Right renal pelvis (tissue), 4 donors: ENCODE results near the gene LUZP1. TPM values are rescaled to one million over a fixed set of nuclear protein-coding genes. Genes with fewer than 3 reads are reported as not detected.

Experiments used
- DNase-seq, 4 donors: peaks; one replicate each; pipeline ENCODE4 v3.0.0-alpha.2; 2013; ENCODE audit warnings: low read depth in 4 of 4, low spot score in 3 of 4, missing footprints in 1 of 4
- polyA plus RNA-seq, 4 donors: library from polyadenylated mRNA; unstranded; fragments of 120-200 nt; gene quantifications; one replicate each; pipeline ENCODE4 v1.2.1, GENCODE V29; 2013; ENCODE audit not compliant: insufficient read length in 4 of 4

LUZP1 gene
- polyA plus RNA-seq, 4 donors, result 29.6 to 36.9 (median 35.4) TPM

- DNase-seq, result no peak
These were observed 131.4 kb downstream of the LUZP1 start for GRCh38 chr1:23037081-23037740.

- no peak for DNase-seq
These were observed 132.7 kb downstream of the LUZP1 start for GRCh38 chr1:23035823-23036452.

Other genes starting within 250 kb of the LUZP1 start
- under 1 TPM in 1 of 4 donors, not detected in 3; 0.04 TPM for gene LACTBL1, start 196.0 kb downstream of the LUZP1 start, polyA plus RNA-seq
- gene TEX46, start 153.0 kb downstream of the LUZP1 start, polyA plus RNA-seq, result under 1 TPM in 1 of 4 donors, not detected in 3; 0.25 TPM
- 100 to 1,000 TPM; 124 to 133 (median 128) TPM for gene KDM1A, start 149.4 kb downstream of the LUZP1 start, polyA plus RNA-seq
- under 1 TPM; 0.21 to 0.44 (median 0.37) TPM for gene HTR1D, start 48.6 kb upstream of the LUZP1 start, polyA plus RNA-seq
- gene HNRNPR, start 175.4 kb upstream of the LUZP1 start, polyA plus RNA-seq, result 100 to 1,000 TPM; 243 to 286 (median 274) TPM
- 10 to 100 TPM; 27.9 to 44.4 (median 36.3) TPM for gene ZNF436, start 201.0 kb upstream of the LUZP1 start, polyA plus RNA-seq